Measurements from ENCODE around the gene IL24. TPM values are rescaled to one million over a fixed set of nuclear protein-coding genes. Genes with fewer than 3 reads are reported as not detected.

Gene IL24
- total and polyA plus RNA-seq, 10 of the 15 experiments (the other 5 are each of a cell fraction or from before 2014, with no cell fraction given) = 0.05 to 19.8 (median 0.35) TPM; not detected in 1

- TF ChIP-seq BCLAF1 (IDR thresholded peaks at IDR 0.05) = no peak
- TF ChIP-seq SMC3 (IDR thresholded peaks at IDR 0.05; ENCODE audit: borderline replicate concordance, low read length) = peak; percentile 28; the same call in 1 of the 2 replicates
- TF ChIP-seq KAT2A (conservative IDR thresholded peaks at IDR 0.05; ENCODE audit: control insufficient read depth, low read depth, low read length) = no peak
- TF ChIP-seq TCF3 (IDR thresholded peaks at IDR 0.05; ENCODE audit: borderline replicate concordance, insufficient read depth, low read depth, low read length) = no peak
- no peak for TF ChIP-seq FOS (IDR thresholded peaks at IDR 0.05; ENCODE audit: borderline replicate concordance, extremely low read depth, insufficient read length)
- TF ChIP-seq SREBF2 (IDR thresholded peaks at IDR 0.05; ENCODE audit: low read length) = no peak; the same call in 1 of the 2 replicates
- peak; percentile 93 for TF ChIP-seq MEF2B (IDR thresholded peaks at IDR 0.05; ENCODE audit: partially characterized antibody, poor library complexity, severe bottlenecking)
- peak; percentile 96 for TF ChIP-seq PAX5 (IDR thresholded peaks at IDR 0.05; ENCODE audit: borderline replicate concordance, low read depth, low read length)
- peak in 1 of 2 experiments; percentile 89; a peak in 2 of 3 replicates for TF ChIP-seq EGR1 (IDR thresholded peaks at IDR 0.05; ENCODE audit: borderline replicate concordance in 1 of 2, low read depth in 2 of 2, low read length in 2 of 2)
- TF ChIP-seq, protein P1, sequence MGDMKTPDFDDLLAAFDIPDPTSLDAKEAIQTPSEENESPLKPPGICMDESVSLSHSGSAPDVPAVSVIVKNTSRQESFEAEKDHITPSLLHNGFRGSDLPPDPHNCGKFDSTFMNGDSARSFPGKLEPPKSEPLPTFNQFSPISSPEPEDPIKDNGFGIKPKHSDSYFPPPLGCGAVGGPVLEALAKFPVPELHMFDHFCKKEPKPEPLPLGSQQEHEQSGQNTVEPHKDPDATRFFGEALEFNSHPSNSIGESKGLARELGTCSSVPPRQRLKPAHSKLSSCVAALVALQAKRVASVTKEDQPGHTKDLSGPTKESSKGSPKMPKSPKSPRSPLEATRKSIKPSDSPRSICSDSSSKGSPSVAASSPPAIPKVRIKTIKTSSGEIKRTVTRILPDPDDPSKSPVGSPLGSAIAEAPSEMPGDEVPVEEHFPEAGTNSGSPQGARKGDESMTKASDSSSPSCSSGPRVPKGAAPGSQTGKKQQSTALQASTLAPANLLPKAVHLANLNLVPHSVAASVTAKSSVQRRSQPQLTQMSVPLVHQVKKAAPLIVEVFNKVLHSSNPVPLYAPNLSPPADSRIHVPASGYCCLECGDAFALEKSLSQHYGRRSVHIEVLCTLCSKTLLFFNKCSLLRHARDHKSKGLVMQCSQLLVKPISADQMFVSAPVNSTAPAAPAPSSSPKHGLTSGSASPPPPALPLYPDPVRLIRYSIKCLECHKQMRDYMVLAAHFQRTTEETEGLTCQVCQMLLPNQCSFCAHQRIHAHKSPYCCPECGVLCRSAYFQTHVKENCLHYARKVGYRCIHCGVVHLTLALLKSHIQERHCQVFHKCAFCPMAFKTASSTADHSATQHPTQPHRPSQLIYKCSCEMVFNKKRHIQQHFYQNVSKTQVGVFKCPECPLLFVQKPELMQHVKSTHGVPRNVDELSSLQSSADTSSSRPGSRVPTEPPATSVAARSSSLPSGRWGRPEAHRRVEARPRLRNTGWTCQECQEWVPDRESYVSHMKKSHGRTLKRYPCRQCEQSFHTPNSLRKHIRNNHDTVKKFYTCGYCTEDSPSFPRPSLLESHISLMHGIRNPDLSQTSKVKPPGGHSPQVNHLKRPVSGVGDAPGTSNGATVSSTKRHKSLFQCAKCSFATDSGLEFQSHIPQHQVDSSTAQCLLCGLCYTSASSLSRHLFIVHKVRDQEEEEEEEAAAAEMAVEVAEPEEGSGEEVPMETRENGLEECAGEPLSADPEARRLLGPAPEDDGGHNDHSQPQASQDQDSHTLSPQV (IDR thresholded peaks at IDR 0.05) = 0 out of 2 replicates have a peak, but pooled peaks have one; percentile 67
- TF ChIP-seq CEBPB (IDR thresholded peaks at IDR 0.05; ENCODE audit: borderline replicate concordance in 1 of 2, low read depth in 2 of 2, low read length in 2 of 2) = no peak
- peak; percentile 86 for TF ChIP-seq BCL11A (IDR thresholded peaks at IDR 0.05; ENCODE audit: low read depth, low read length)
- TF ChIP-seq USF2 (IDR thresholded peaks at IDR 0.05; ENCODE audit: borderline replicate concordance, low read depth, low read length) = no peak
- TF ChIP-seq TAF1 (IDR thresholded peaks at IDR 0.05; ENCODE audit: borderline replicate concordance, low read depth, low read length) = peak; percentile 51; the same call in 1 of the 2 replicates
- TF ChIP-seq HCFC1 (IDR thresholded peaks at IDR 0.05; ENCODE audit: low read length) = no peak
- no peak for TF ChIP-seq PAX8 (IDR thresholded peaks at IDR 0.05)
- TF ChIP-seq BHLHE40 (IDR thresholded peaks at IDR 0.05; ENCODE audit: borderline replicate concordance in 1 of 2, low read depth in 2 of 2, low read length in 1 of 2) = peak; percentile 74 to 82
- TF ChIP-seq POLR2A (IDR thresholded peaks at IDR 0.05; ENCODE audit: low read depth, low read length) = peak; percentile 84
- TF ChIP-seq JUNB (IDR thresholded peaks at IDR 0.05) = no peak
- TF ChIP-seq EZH2 (IDR thresholded peaks at IDR 0.05; ENCODE audit: borderline replicate concordance, control insufficient read depth, low read depth, low read length) = no peak
Measured at GRCh38 chr1:206930210-206930798, 33.1 kb downstream of the IL24 start (continued).
